Smooth muscle cell (in vitro differentiated cells): ENCODE measurements around the gene SVIL. TPM values are rescaled to one million over a fixed set of nuclear protein-coding genes. Genes with fewer than 3 reads are reported as not detected.
"Not testable (repeated sequence)": the region's sequence is repeated elsewhere in the genome, so short reads cannot be mapped to it uniquely, and the experiment has no call there.

Source experiments
- DNase-seq: peaks from one replicate; lab custom pipeline; 2025; ENCODE audit not compliant: unreplicated experiment; lab: John Stamatoyannopoulos, UW
- H2AFZ ChIP-seq: fragments of 200-600 bp; sonication (generic); 2 replicates; pipeline ENCODE4 v1.6.0; 2016; ENCODE audit warnings: antibody characterized with exemption, low read depth, mild to moderate bottlenecking
- H3F3A ChIP-seq: fragments of 200-600 bp; sonication (generic); 2 replicates; pipeline ENCODE4 v1.6.0; 2017; ENCODE audit warnings: antibody characterized with exemption, low read depth
- H3K27ac ChIP-seq: fragments of 200-600 bp; sonication (generic); 2 replicates; pipeline ENCODE4 v1.5.1; 2016; ENCODE audit warnings: low read depth, mild to moderate bottlenecking
- H3K27me3 ChIP-seq: fragments of 200-600 bp; sonication (generic); 2 replicates; pipeline ENCODE4 v1.6.1; 2016; ENCODE audit warnings: low read depth, mild to moderate bottlenecking
- H3K36me3 ChIP-seq: fragments of 200-600 bp; sonication (generic); 2 replicates; pipeline ENCODE4 v1.5.1; 2016; ENCODE audit warnings: low read depth
- H3K4me1 ChIP-seq: fragments of 200-600 bp; sonication (generic); 2 replicates; pipeline ENCODE4 v1.5.1; 2016; ENCODE audit warnings: low read depth
- H3K4me2 ChIP-seq: fragments of 200-600 bp; sonication (generic); 2 replicates; pipeline ENCODE4 v1.6.0; 2016; ENCODE audit warnings: mild to moderate bottlenecking
- H3K4me3 ChIP-seq: fragments of 200-600 bp; sonication (generic); 2 replicates; pipeline ENCODE4 v1.5.1; 2016; ENCODE audit warnings: mild to moderate bottlenecking
- H3K79me2 ChIP-seq: fragments of 200-600 bp; sonication (generic); 2 replicates; pipeline ENCODE4 v1.6.0; 2016; ENCODE audit warnings: low read depth, mild to moderate bottlenecking
- H3K9ac ChIP-seq: fragments of 200-600 bp; sonication (generic); 2 replicates; pipeline ENCODE4 v1.6.0; 2016; ENCODE audit warnings: low read depth
- H3K9me3 ChIP-seq: fragments of 200-600 bp; sonication (generic); replicated peaks from 2 replicates; pipeline ENCODE4 v1.5.1; 2016; ENCODE audit warnings: low read depth
- H4K20me1 ChIP-seq: fragments of 200-600 bp; sonication (generic); 2 replicates; pipeline ENCODE4 v1.6.0; 2016; ENCODE audit warnings: low read depth
- WGBS: methylation state at CpG from one replicate; pipeline ENCODE4 v1.1.7; 2016; ENCODE audit warnings: low lambda C conversion rate; 5-methylcytosine and 5-hydroxymethylcytosine counted together
- polyA plus RNA-seq: library from polyadenylated mRNA; unstranded; fragments of >200 nt; fragmentation: Nextera tagmentation; extraction: Ambion mirVana; gene quantifications from 2 replicates; pipeline ENCODE4 v1.2.1, GENCODE V29; 2016
- total RNA-seq: library from RNA; depleted of rRNA; stranded (reverse); fragments of >200 nt; gene quantifications from 2 replicates; pipeline ENCODE4 v1.2.3, GENCODE V29; 2014
- TF ChIP-seq, protein P1 (sequence below): fragments of 200-600 bp; sonication (generic); IDR thresholded peaks from 2 replicates; pipeline ENCODE4 v1.5.1; 2017; ENCODE audit warnings: borderline replicate concordance, mild to moderate bottlenecking, antibody characterized with exemption; ENCODE audit not compliant: insufficient read depth, poor library complexity, severe bottlenecking

The SVIL gene
- total and polyA plus RNA-seq, 2 experiments from 2014 or later = 32.5 to 33.0 TPM

DNA sequence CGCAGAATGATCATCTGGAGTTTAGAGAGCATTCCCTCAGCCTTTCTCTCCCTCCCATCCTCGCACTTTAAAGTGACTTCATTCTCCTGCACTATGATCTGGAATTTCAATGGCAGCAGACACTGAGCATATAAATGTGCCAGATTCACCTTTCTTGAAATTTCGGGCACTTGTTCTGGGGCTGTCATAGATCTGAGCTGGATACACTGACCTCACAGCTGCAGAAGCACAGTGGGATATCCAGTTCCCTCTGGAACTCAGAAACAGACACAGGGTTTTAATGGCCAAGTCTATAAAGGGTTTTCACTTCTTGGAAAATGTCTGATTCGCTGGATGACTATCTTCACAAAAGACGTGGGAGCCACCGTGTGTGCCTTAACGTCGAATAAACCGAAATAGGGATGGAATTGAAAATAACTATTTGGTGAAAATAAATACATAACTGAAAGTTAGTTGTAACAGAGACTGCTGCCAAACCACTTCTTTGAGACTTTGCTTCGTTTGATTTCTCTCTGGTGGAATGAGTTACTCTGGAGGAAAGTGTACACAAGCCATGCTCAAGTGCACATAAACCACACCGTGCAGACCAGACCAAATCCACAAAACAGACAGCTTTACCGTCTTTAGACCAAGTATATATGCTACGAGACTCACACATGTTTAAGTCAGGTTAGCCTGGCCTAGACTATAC lies 126.1 kb downstream of the SVIL start:
- Histone ChIP-seq H3K27ac (no peak overlapping the region), H3K27me3 (no peaks in the 10 kb centered on the region), H3K9ac (no peak overlapping the region), H2AFZ (no peak overlapping the region), H3K4me3 (no peak overlapping the region), H3K79me2 (no peaks in the 10 kb centered on the region), H3K36me3 (no peaks in the 10 kb centered on the region), H4K20me1 (peaks cover 11% of the 10 kb centered on the region), H3K9me3 (no peaks in the 10 kb centered on the region), H3K4me1 (no peaks in the 10 kb centered on the region), H3F3A (no peaks in the 10 kb centered on the region), H3K4me2 (no peak overlapping the region)
- no peak for DNase-seq
- TF ChIP-seq, protein P1, sequence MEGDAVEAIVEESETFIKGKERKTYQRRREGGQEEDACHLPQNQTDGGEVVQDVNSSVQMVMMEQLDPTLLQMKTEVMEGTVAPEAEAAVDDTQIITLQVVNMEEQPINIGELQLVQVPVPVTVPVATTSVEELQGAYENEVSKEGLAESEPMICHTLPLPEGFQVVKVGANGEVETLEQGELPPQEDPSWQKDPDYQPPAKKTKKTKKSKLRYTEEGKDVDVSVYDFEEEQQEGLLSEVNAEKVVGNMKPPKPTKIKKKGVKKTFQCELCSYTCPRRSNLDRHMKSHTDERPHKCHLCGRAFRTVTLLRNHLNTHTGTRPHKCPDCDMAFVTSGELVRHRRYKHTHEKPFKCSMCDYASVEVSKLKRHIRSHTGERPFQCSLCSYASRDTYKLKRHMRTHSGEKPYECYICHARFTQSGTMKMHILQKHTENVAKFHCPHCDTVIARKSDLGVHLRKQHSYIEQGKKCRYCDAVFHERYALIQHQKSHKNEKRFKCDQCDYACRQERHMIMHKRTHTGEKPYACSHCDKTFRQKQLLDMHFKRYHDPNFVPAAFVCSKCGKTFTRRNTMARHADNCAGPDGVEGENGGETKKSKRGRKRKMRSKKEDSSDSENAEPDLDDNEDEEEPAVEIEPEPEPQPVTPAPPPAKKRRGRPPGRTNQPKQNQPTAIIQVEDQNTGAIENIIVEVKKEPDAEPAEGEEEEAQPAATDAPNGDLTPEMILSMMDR = no peak
- 82% methylated on average over 13 of the region's 13 CpGs for WGBS

- not testable (repeated sequence) for H2AFZ ChIP-seq, H3K9ac ChIP-seq, H4K20me1 ChIP-seq, H3K27me3 ChIP-seq, DNase-seq, H3K9me3 ChIP-seq, H3K79me2 ChIP-seq, H3K4me1 ChIP-seq, H3K27ac ChIP-seq, H3K36me3 ChIP-seq, H3K4me3 ChIP-seq, H3K4me2 ChIP-seq, H3F3A ChIP-seq
- 98% methylated on average over 4 of the region's 4 CpGs for WGBS
These were observed 127.0 kb downstream of the SVIL start for GRCh38 chr10:29507750-29508149.

- H3F3A ChIP-seq, H3K4me3 ChIP-seq, H3K9me3 ChIP-seq, H3K27me3 ChIP-seq, H3K4me1 ChIP-seq, H3K36me3 ChIP-seq, H3K4me2 ChIP-seq, H3K79me2 ChIP-seq, H3K9ac ChIP-seq, H4K20me1 ChIP-seq, DNase-seq, H2AFZ ChIP-seq, H3K27ac ChIP-seq: not testable (repeated sequence)
- 94% methylated on average over 7 of the region's 11 CpGs for WGBS
These were observed 128.3 kb downstream of the SVIL start for GRCh38 chr10:29506324-29506921.

GRCh38 chr10:29502351-29502750 lies 132.4 kb downstream of the SVIL start:
- Histone ChIP-seq H3K4me3 (no peak overlapping the region), H3F3A (peaks cover 3% of the 10 kb centered on the region), H3K4me2 (no peak overlapping the region), H3K9me3 (no peaks in the 10 kb centered on the region), H3K79me2 (no peaks in the 10 kb centered on the region), H3K27ac (peak overlapping the region; percentile 73), H3K9ac (no peak overlapping the region), H3K4me1 (no peaks in the 10 kb centered on the region), H3K36me3 (peaks cover 5% of the 10 kb centered on the region), H2AFZ (no peak overlapping the region), H4K20me1 (no peaks in the 10 kb centered on the region), H3K27me3 (no peaks in the 10 kb centered on the region)
- 83% methylated on average over 1 of the region's 1 CpG for WGBS
- TF ChIP-seq, protein P1 = no peak
- no peak for DNase-seq
